Astrocyte (in vitro differentiated cells and primary cell): Measurements from ENCODE around the gene INTS12. TPM values are rescaled to one million over a fixed set of nuclear protein-coding genes. Genes with fewer than 3 reads are reported as not detected.
A peak's percentile ranks its signal among the peaks of the same experiment; 100 is the strongest.

Experiments used
- DNase-seq: peaks from one replicate; pipeline ENCODE4 v3.0.0-alpha.2; 2010; ENCODE audit warnings: low read depth
- FAIRE-seq: peaks from 2 replicates; lab custom pipeline; 2011; peaks lifted over from hg19 to GRCh38; lab: Jason Lieb, UNC
- H2AFZ ChIP-seq: 2 replicates; pipeline ENCODE4 v1.6.0; 2012; ENCODE audit warnings: low read depth, low read length, inconsistent platforms
- H3K27ac ChIP-seq: 2 replicates; pipeline ENCODE4 v1.5.1; 2011; ENCODE audit warnings: low read depth, low read length, inconsistent platforms
- H3K27me3 ChIP-seq: 2 replicates; pipeline ENCODE4 v1.6.0; 2011; ENCODE audit warnings: low read length, inconsistent platforms; ENCODE audit not compliant: insufficient read depth
- H3K36me3 ChIP-seq: 2 replicates; pipeline ENCODE4 v1.5.1; 2011; ENCODE audit warnings: low read length, inconsistent platforms; ENCODE audit not compliant: insufficient read depth
- H3K4me1 ChIP-seq: 2 replicates; pipeline ENCODE4 v1.5.1; 2011; ENCODE audit warnings: low read length, inconsistent platforms; ENCODE audit not compliant: insufficient read depth
- H3K4me2 ChIP-seq: 2 replicates; pipeline ENCODE4 v1.6.0; 2012; ENCODE audit warnings: low read length, inconsistent platforms
- H3K4me3 ChIP-seq: 2 replicates; pipeline ENCODE4 v1.5.1; 2011; ENCODE audit warnings: low read depth, mild to moderate bottlenecking, low read length, inconsistent platforms; ENCODE audit not compliant: insufficient read depth
- H3K79me2 ChIP-seq: 2 replicates; pipeline ENCODE4 v1.6.0; 2012; ENCODE audit warnings: mild to moderate bottlenecking, low read length, inconsistent platforms; ENCODE audit not compliant: insufficient read depth
- H3K9ac ChIP-seq: 2 replicates; pipeline ENCODE4 v1.6.0; 2012; ENCODE audit warnings: mild to moderate bottlenecking, low read length, inconsistent platforms
- H3K9me3 ChIP-seq: 2 replicates; pipeline ENCODE4 v1.5.1; 2012; ENCODE audit warnings: low read depth, mild to moderate bottlenecking, low read length, inconsistent platforms; ENCODE audit not compliant: insufficient read depth
- H4K20me1 ChIP-seq: 2 replicates; pipeline ENCODE4 v1.6.0; 2012; ENCODE audit warnings: low read length, inconsistent platforms; ENCODE audit not compliant: insufficient read depth
- H3K27ac Mint-ChIP-seq: one replicate; pipeline ENCODE4 v1.8.0; 2021; ENCODE audit warnings: mild to moderate bottlenecking, mixed read lengths; ENCODE audit not compliant: unreplicated experiment
- H3K27me3 Mint-ChIP-seq: one replicate; pipeline ENCODE4 v1.8.0; 2021; ENCODE audit warnings: low read depth, mixed read lengths; ENCODE audit not compliant: unreplicated experiment
- H3K36me3 Mint-ChIP-seq: one replicate; pipeline ENCODE4 v1.8.0; 2021; ENCODE audit warnings: low read depth, mixed read lengths; ENCODE audit not compliant: unreplicated experiment
- H3K4me1 Mint-ChIP-seq: one replicate; pipeline ENCODE4 v1.8.0; 2021; ENCODE audit warnings: low read depth, mixed read lengths; ENCODE audit not compliant: unreplicated experiment
- H3K4me3 Mint-ChIP-seq: one replicate; pipeline ENCODE4 v1.8.0; 2021; ENCODE audit warnings: mild to moderate bottlenecking, moderate library complexity, mixed read lengths; ENCODE audit not compliant: unreplicated experiment
- H3K9me3 Mint-ChIP-seq: one replicate; pipeline ENCODE4 v1.8.0; 2021; ENCODE audit warnings: mild to moderate bottlenecking, mixed read lengths; ENCODE audit not compliant: unreplicated experiment
- EZH2 ChIP-seq: IDR thresholded peaks from 2 replicates; pipeline ENCODE4 v1.6.1; 2012; ENCODE audit warnings: mild to moderate bottlenecking, low read length, inconsistent platforms; ENCODE audit not compliant: insufficient read depth
- total RNA-seq: library from RNA; stranded (reverse); gene quantifications from 2 replicates; pipeline ENCODE4 v1.2.1, GENCODE V29; 2021
- TF ChIP-seq, protein P1 (sequence below): IDR thresholded peaks from 2 replicates; pipeline ENCODE4 v1.5.1; 2011; ENCODE audit warnings: low read depth, mild to moderate bottlenecking, inconsistent platforms, low read length, moderate library complexity; ENCODE audit not compliant: insufficient read depth

The INTS12 gene
- total RNA-seq, 1 donor from 2014 or later, result 21.9 TPM

DNA sequence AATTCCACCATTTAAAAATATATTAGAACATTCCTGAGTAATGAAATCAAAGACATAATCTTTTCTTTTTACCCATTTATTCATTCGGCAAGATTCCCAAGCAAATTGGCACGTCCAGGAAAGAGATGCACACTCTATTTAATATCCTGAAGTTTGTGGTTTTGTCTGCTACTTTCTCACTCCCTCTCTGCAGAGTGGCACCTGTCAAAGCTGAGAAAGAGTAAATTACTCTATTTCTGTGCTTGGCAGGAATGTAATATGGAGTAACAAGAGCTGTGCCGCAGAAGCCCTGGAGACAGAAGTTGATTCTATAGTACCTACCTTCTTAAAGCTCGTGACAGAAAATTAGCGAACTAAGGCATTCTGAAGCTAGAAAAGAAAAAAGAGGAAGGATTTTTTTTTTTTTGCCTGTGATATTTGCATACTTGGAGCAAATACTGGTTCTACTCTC is 5.6 kb upstream of the INTS12 start:
- no peak overlapping the region for H3K4me3 Mint-ChIP-seq
- no peaks in the 10 kb centered on the region for H3K27me3 Mint-ChIP-seq
- Histone ChIP-seq H3K27me3 (no peaks in the 10 kb centered on the region), H3K4me2 (peak overlapping the region; percentile 77), H3K4me3 (peak overlapping the region; percentile 30), H3K4me1 (peaks cover 12% of the 10 kb centered on the region), H3K27ac (peak overlapping the region; percentile 31), H2AFZ (peak overlapping the region; percentile 20), H3K9me3 (no peaks in the 10 kb centered on the region), H3K9ac (peak overlapping the region; percentile 45), H4K20me1 (peaks cover 2% of the 10 kb centered on the region), H3K36me3 (no peaks in the 10 kb centered on the region), H3K79me2 (peaks cover 42% of the 10 kb centered on the region)
- no peaks in the 10 kb centered on the region for H3K9me3 Mint-ChIP-seq
- DNase-seq, result peak; percentile 25
- FAIRE-seq, result no peak
- TF ChIP-seq EZH2, result no peak
- TF ChIP-seq, protein P1, sequence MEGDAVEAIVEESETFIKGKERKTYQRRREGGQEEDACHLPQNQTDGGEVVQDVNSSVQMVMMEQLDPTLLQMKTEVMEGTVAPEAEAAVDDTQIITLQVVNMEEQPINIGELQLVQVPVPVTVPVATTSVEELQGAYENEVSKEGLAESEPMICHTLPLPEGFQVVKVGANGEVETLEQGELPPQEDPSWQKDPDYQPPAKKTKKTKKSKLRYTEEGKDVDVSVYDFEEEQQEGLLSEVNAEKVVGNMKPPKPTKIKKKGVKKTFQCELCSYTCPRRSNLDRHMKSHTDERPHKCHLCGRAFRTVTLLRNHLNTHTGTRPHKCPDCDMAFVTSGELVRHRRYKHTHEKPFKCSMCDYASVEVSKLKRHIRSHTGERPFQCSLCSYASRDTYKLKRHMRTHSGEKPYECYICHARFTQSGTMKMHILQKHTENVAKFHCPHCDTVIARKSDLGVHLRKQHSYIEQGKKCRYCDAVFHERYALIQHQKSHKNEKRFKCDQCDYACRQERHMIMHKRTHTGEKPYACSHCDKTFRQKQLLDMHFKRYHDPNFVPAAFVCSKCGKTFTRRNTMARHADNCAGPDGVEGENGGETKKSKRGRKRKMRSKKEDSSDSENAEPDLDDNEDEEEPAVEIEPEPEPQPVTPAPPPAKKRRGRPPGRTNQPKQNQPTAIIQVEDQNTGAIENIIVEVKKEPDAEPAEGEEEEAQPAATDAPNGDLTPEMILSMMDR, result no peak
- H3K4me1 Mint-ChIP-seq, result no peaks in the 10 kb centered on the region
- peaks cover 4% of the 10 kb centered on the region for H3K36me3 Mint-ChIP-seq
- H3K27ac Mint-ChIP-seq, result no peak overlapping the region

DNA sequence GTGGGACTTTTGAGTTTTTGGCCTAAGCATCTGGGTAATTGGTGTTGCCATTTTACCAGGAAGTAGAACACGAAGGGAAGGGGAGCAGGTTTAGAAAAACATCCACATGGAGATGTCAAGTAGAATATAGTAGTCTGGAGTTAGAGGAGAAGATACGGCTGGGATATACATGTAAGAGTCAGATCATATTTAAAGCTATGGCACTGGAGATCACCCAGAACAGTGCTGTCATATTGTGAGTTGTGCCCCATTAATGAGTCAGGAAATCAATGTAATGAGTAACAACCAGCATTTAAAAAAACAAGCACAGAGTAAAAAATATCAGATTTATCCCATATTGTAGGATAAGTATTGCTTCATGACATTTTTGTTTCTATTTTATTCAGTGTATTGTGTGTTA is 4.3 kb upstream of the INTS12 start:
- Histone ChIP-seq H3K4me2 (no peak overlapping the region), H3K4me1 (peaks cover 12% of the 10 kb centered on the region), H3K4me3 (no peak overlapping the region), H3K9me3 (no peaks in the 10 kb centered on the region), H3K79me2 (peaks cover 53% of the 10 kb centered on the region), H3K9ac (no peak overlapping the region), H2AFZ (no peak overlapping the region), H3K36me3 (no peaks in the 10 kb centered on the region), H3K27ac (no peak overlapping the region), H4K20me1 (peaks cover 2% of the 10 kb centered on the region), H3K27me3 (no peaks in the 10 kb centered on the region)
- no peak for FAIRE-seq
- H3K4me1 Mint-ChIP-seq, result no peaks in the 10 kb centered on the region
- TF ChIP-seq, protein P1, result no peak
- TF ChIP-seq EZH2, result no peak
- no peaks in the 10 kb centered on the region for H3K9me3 Mint-ChIP-seq
- H3K4me3 Mint-ChIP-seq, result no peak overlapping the region
- H3K36me3 Mint-ChIP-seq, result peaks cover 4% of the 10 kb centered on the region
- DNase-seq, result no peak
- H3K27ac Mint-ChIP-seq, result no peak overlapping the region
- no peaks in the 10 kb centered on the region for H3K27me3 Mint-ChIP-seq

DNA sequence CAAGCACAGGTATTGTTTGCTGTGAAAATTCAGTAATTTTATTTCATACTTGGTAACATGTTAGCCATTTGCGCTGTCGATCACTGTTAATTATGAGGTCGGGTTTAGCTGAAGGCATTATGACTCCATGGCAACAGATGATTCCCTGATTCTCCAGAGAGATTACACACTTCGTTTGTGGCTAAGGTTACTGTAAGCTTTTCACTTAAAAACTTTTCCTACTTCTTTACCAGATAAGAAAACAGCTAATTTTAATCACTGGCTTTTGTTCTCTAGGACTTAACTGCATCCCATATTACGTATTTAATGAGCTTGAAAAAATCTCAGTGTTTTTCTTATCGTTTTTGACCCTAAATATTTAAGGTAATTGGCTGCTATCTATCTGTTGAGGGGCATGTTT is 2.2 kb upstream of the INTS12 start:
- H3K9me3 Mint-ChIP-seq, result no peaks in the 10 kb centered on the region
- H3K36me3 Mint-ChIP-seq, result no peaks in the 10 kb centered on the region
- no peak overlapping the region for H2AFZ ChIP-seq
- H3K9me3 ChIP-seq, result no peaks in the 10 kb centered on the region
- H3K27ac Mint-ChIP-seq, result no peak overlapping the region
- H3K4me1 Mint-ChIP-seq, result peaks cover 7% of the 10 kb centered on the region
- H3K27me3 Mint-ChIP-seq, result no peaks in the 10 kb centered on the region
- H3K4me3 Mint-ChIP-seq, result no peak overlapping the region
- H3K27me3 ChIP-seq, result no peaks in the 10 kb centered on the region
- no peak overlapping the region for H3K9ac ChIP-seq
- DNase-seq (no peak), FAIRE-seq (no peak)
- TF ChIP-seq, protein P1, result no peak
- TF ChIP-seq EZH2, result no peak
- no peak overlapping the region for H3K27ac ChIP-seq
- H3K4me2 ChIP-seq, result no peak overlapping the region
- peaks cover 12% of the 10 kb centered on the region for H3K4me1 ChIP-seq
- H3K79me2 ChIP-seq, result peaks cover 72% of the 10 kb centered on the region
- H4K20me1 ChIP-seq, result peaks cover 2% of the 10 kb centered on the region
- H3K4me3 ChIP-seq, result no peak overlapping the region
- H3K36me3 ChIP-seq, result no peaks in the 10 kb centered on the region
